SU-DHL-6 (cell line): ENCODE results near the gene ABHD4.

Experiments
- H2AFZ ChIP-seq: fragments of 200-600 bp; sonication (generic); 2 replicates; pipeline ENCODE4 v1.6.1; 2014; ENCODE audit warnings: low read depth, mild to moderate bottlenecking, moderate library complexity, mixed read lengths, antibody characterized with exemption, low read length; ENCODE audit not compliant: severe bottlenecking
- H3F3A ChIP-seq: fragments of 200-600 bp; shearing (Covaris generic); 2 replicates; pipeline ENCODE4 v1.6.0; 2016; ENCODE audit warnings: antibody characterized with exemption, mild to moderate bottlenecking; ENCODE audit not compliant: insufficient read depth
- H3K27ac ChIP-seq: fragments of 200-600 bp; sonication (generic); 2 replicates; pipeline ENCODE4 v1.5.1; 2016; ENCODE audit warnings: low read depth, mild to moderate bottlenecking, low read length, moderate library complexity, mixed read lengths
- H3K27me3 ChIP-seq: fragments of 200-600 bp; sonication (generic), shearing (Covaris generic); 2 replicates; pipeline ENCODE4 v1.6.0; 2014; ENCODE audit warnings: mild to moderate bottlenecking, low read length
- H3K36me3 ChIP-seq: fragments of 200-600 bp; sonication (generic); 2 replicates; pipeline ENCODE4 v1.6.1; 2014; ENCODE audit warnings: mild to moderate bottlenecking, low read length, mixed read lengths
- H3K4me2 ChIP-seq: fragments of 300-600, 200-600 bp; shearing (Covaris generic), sonication (generic); 2 replicates; pipeline ENCODE4 v1.6.0; 2014; ENCODE audit warnings: low read length, low read depth, mild to moderate bottlenecking; ENCODE audit not compliant: poor library complexity, severe bottlenecking
- H3K4me3 ChIP-seq: fragments of 200-600 bp; sonication (generic); 2 replicates; pipeline ENCODE4 v1.5.1; 2014; ENCODE audit warnings: antibody characterized with exemption, low read length, mild to moderate bottlenecking, mixed read lengths; ENCODE audit not compliant: insufficient read depth, poor library complexity, severe bottlenecking
- H3K79me2 ChIP-seq: fragments of 200-600 bp; sonication (generic); 2 replicates; pipeline ENCODE4 v1.6.1; 2014; ENCODE audit warnings: mild to moderate bottlenecking, low read length, moderate library complexity; ENCODE audit not compliant: insufficient read depth
- H3K9ac ChIP-seq: fragments of 200-600 bp; sonication (generic); 2 replicates; pipeline ENCODE4 v1.7.0; 2014; ENCODE audit warnings: mild to moderate bottlenecking, low read length
- H3K9me2 ChIP-seq: fragments of 200-600 bp; sonication (generic); replicated peaks from 2 replicates; pipeline ENCODE4 v1.6.1; 2014; ENCODE audit warnings: low read length; ENCODE audit not compliant: insufficient read depth
- H3K9me3 ChIP-seq: fragments of 200-600 bp; sonication (generic); 2 replicates; pipeline ENCODE4 v1.6.1; 2014; ENCODE audit warnings: low read length, mixed read lengths; ENCODE audit not compliant: insufficient read depth
- H4K20me1 ChIP-seq: fragments of 200-600 bp; sonication (generic); 2 replicates; pipeline ENCODE4 v1.6.1; 2014; ENCODE audit warnings: low read depth, mild to moderate bottlenecking, antibody characterized with exemption, low read length, moderate library complexity, mixed read lengths
- EZH2phosphoT487 ChIP-seq: fragments of 200-600 bp; sonication (generic), shearing (Covaris generic); conservative IDR thresholded peaks from 2 replicates; pipeline ENCODE4 v1.6.1; 2018; ENCODE audit warnings: mild to moderate bottlenecking, antibody characterized with exemption, low read length, moderate library complexity, mixed read lengths
- TF ChIP-seq, protein P1 (sequence below): fragments of 200-600 bp; sonication (generic); IDR thresholded peaks from one replicate; pipeline ENCODE4 v1.5.1; 2017; ENCODE audit warnings: antibody characterized with exemption, mild to moderate bottlenecking, low read length, moderate library complexity; ENCODE audit not compliant: insufficient read depth, poor library complexity, severe bottlenecking

ABHD4 gene

DNA sequence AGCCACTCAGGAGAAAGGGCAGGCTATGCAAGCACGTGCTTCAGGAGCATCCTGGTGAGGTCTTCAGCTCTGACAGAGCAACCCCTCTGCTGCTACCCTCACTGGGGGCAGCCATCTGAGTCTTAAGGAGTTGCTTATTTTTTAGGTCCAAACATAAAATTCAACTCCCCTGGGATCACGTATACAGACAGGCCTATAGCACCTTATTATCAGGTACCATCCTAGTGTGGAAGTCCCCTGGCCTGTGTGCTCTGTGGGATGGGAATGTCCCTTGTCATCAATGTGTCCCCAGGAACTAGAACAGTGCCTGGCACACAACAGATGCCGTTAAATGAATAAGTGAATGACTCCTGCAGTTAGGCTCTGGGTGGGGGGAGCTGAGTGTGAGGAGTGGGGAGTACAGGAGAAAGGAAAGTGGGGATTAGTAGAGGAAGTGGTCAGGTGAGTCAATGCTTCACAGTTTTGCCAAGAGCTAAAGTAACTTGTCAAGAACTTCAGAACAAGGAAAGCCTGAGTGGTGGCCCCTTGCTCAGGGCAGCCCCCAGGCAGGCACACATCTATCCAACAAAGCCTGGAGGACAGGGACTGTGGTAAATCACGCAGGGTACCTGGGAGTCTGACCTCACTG lies 42.6 kb upstream of the ABHD4 start:
- Histone ChIP-seq H4K20me1 (no peaks in the 10 kb centered on the region), H3K4me3 (no peak overlapping the region), H2AFZ (no peak overlapping the region), H3K27me3 (no peaks in the 10 kb centered on the region), H3K27ac (peak overlapping the region; percentile 97), H3K9ac (peak overlapping the region; percentile 74), H3F3A (peaks cover 30% of the 10 kb centered on the region), H3K36me3 (no peaks in the 10 kb centered on the region), H3K79me2 (no peaks in the 10 kb centered on the region), H3K9me3 (no peaks in the 10 kb centered on the region), H3K9me2 (no peaks in the 10 kb centered on the region), H3K4me2 (peak overlapping the region; percentile 52)
- TF ChIP-seq, protein P1, sequence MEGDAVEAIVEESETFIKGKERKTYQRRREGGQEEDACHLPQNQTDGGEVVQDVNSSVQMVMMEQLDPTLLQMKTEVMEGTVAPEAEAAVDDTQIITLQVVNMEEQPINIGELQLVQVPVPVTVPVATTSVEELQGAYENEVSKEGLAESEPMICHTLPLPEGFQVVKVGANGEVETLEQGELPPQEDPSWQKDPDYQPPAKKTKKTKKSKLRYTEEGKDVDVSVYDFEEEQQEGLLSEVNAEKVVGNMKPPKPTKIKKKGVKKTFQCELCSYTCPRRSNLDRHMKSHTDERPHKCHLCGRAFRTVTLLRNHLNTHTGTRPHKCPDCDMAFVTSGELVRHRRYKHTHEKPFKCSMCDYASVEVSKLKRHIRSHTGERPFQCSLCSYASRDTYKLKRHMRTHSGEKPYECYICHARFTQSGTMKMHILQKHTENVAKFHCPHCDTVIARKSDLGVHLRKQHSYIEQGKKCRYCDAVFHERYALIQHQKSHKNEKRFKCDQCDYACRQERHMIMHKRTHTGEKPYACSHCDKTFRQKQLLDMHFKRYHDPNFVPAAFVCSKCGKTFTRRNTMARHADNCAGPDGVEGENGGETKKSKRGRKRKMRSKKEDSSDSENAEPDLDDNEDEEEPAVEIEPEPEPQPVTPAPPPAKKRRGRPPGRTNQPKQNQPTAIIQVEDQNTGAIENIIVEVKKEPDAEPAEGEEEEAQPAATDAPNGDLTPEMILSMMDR: no peak
- no peak for TF ChIP-seq EZH2phosphoT487

DNA sequence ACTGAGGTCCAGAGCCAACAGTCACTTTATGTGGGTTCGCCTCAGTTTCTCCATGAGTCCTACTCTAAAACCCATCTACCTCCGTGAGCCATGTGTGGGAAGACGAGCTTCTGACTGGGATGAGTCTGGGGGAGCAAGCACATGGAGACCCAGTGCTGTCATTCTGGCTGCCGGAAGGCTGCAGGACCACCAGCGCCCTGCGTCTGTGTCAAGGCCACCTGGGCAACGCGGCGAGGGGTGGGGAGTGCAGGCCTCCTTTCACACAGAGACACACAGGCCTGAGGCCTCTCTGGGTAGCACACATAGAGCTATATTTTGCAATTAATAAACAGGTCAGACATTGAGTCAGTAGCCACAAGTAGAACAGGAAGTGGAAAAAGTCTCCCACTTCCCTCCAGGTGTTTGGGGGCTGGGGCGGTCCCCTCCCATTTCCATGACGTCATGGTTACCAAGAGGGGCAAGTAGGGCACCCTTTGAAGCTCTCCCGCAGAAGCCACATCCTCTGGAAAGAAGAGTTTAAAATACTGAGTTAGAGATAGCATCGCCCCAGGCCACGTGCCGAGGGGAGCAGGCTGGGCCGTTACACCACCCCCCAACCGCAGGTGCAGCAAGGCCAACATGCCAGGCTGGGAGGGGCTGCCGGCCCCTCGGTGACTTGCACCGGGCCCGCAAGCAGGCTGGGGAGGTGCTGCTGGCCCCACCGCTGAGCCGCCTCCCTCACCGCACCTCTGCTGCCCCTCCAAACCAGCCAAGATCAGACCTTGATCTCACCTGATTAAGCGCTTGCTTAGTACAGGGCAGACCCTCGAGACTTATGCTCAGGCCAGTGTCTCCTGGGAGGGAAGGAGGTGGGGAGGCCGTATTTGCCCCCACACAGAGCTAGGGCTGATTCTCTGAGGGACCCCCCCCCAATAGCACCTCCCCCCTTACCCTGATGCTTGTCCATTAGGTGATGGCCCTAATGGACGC lies 41.8 kb upstream of the ABHD4 start:
- H3F3A ChIP-seq: peaks cover 38% of the 10 kb centered on the region
- H3K36me3 ChIP-seq: no peaks in the 10 kb centered on the region
- H3K9me3 ChIP-seq: no peaks in the 10 kb centered on the region
- no peak overlapping the region for H2AFZ ChIP-seq
- peak overlapping the region; percentile 93 for H3K9ac ChIP-seq
- peak overlapping the region; percentile 99 for H3K27ac ChIP-seq
- no peak for TF ChIP-seq EZH2phosphoT487
- TF ChIP-seq, protein P1: no peak
- H4K20me1 ChIP-seq: no peaks in the 10 kb centered on the region
- no peaks in the 10 kb centered on the region for H3K9me2 ChIP-seq
- H3K4me2 ChIP-seq: peak overlapping the region; percentile 79
- no peaks in the 10 kb centered on the region for H3K27me3 ChIP-seq
- H3K4me3 ChIP-seq: peak overlapping the region; percentile 35
- H3K79me2 ChIP-seq: no peaks in the 10 kb centered on the region

DNA sequence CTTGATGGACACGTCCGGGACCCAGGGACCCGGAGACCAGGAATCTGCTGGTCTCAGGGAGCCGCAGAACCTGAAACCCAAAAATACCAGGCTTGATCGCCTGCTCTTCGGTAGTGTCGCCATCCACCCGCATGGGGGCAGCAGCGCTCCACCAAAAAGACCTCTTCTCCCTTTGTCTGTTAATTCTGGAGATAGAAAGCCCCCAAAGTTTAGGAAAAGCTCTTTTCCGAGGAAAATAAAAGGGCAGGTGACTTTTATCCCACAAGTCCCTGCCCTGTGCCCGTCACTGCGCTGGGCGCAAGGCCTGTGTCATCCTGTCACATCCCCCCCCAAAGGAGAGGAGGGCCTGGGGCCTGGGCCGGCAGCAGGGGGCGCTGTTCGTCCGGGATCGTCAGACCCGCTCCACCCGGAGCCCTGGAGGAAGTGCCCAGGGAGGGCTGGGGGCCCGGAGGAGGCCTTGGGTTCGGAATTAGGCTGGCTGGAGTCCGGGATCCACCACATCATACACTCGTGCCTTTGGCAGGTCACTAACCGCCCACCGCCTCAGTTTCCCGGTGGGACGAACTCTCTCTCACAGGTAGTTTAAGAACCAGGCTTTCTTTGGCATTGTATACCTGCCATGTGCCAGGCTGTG lies 41.0 kb upstream of the ABHD4 start:
- no peaks in the 10 kb centered on the region for H3K9me3 ChIP-seq
- H3K27ac ChIP-seq: peak overlapping the region; percentile 99
- H3K4me2 ChIP-seq: peak overlapping the region; percentile 79
- peak overlapping the region; percentile 35 for H3K4me3 ChIP-seq
- peak overlapping the region; percentile 93 for H3K9ac ChIP-seq
- no peaks in the 10 kb centered on the region for H3K79me2 ChIP-seq
- no peak overlapping the region for H2AFZ ChIP-seq
- H3K9me2 ChIP-seq: no peaks in the 10 kb centered on the region
- no peaks in the 10 kb centered on the region for H4K20me1 ChIP-seq
- no peaks in the 10 kb centered on the region for H3K27me3 ChIP-seq
- H3K36me3 ChIP-seq: no peaks in the 10 kb centered on the region
- TF ChIP-seq, protein P1: peak; percentile 99
- TF ChIP-seq EZH2phosphoT487: no peak
- peaks cover 46% of the 10 kb centered on the region for H3F3A ChIP-seq
